ENCODE measurements around the gene ELF2.

DNA sequence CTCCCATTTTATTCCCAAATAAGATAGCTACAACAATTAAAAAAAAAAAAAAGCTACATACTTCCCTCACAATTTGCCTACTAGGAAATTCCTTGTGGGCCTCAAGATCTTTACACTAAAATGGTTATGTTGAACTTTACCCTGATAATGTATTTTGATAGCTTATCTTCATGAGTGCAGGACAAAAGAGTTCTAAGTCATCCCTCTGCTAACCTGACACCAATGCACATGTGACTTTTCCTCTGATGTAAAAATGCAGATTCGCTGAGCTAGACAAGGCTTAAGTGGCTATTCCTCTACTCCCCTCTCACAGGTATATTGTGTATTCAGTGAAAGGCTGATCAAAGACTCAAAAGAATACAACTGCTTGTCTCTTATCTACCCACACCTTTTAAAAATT lies 22.5 kb downstream of the ELF2 start:
- TF ChIP-seq EZH2 (IDR thresholded peaks at IDR 0.05; ENCODE audit: low read length, missing control alignments): no peak
- TF ChIP-seq, protein P1, sequence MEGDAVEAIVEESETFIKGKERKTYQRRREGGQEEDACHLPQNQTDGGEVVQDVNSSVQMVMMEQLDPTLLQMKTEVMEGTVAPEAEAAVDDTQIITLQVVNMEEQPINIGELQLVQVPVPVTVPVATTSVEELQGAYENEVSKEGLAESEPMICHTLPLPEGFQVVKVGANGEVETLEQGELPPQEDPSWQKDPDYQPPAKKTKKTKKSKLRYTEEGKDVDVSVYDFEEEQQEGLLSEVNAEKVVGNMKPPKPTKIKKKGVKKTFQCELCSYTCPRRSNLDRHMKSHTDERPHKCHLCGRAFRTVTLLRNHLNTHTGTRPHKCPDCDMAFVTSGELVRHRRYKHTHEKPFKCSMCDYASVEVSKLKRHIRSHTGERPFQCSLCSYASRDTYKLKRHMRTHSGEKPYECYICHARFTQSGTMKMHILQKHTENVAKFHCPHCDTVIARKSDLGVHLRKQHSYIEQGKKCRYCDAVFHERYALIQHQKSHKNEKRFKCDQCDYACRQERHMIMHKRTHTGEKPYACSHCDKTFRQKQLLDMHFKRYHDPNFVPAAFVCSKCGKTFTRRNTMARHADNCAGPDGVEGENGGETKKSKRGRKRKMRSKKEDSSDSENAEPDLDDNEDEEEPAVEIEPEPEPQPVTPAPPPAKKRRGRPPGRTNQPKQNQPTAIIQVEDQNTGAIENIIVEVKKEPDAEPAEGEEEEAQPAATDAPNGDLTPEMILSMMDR (conservative IDR thresholded peaks at IDR 0.05 in 1 of 2, IDR thresholded peaks at IDR 0.05 in 1 of 2; ENCODE audit: low read depth in 1 of 2, low read length in 2 of 2): no peak

Measured in fibroblast of lung (primary cell).